Nephron (organoid): ENCODE measurements around the gene APLP2.

ENCODE experiments used
- H3K27ac Mint-ChIP-seq, 3 experiments: 2 replicates each; pipeline ENCODE4 v1.8.0; 2020; ENCODE audit warnings: mixed read lengths in 3 of 3, mild to moderate bottlenecking in 2 of 3, moderate library complexity in 1 of 3
- H3K27me3 Mint-ChIP-seq: 2 replicates; pipeline ENCODE4 v1.8.0; 2021; ENCODE audit warnings: low read depth, mild to moderate bottlenecking, moderate library complexity, mixed read lengths
- H3K36me3 Mint-ChIP-seq: 2 replicates; pipeline ENCODE4 v1.8.0; 2020; ENCODE audit warnings: low read depth, mixed read lengths
- H3K4me1 Mint-ChIP-seq: 2 replicates; pipeline ENCODE4 v1.8.0; 2020; ENCODE audit warnings: mixed read lengths
- H3K4me3 Mint-ChIP-seq, 3 experiments: 2 replicates each; pipeline ENCODE4 v1.8.0; 2020; ENCODE audit warnings: mild to moderate bottlenecking in 3 of 3, mixed read lengths in 3 of 3, moderate library complexity in 2 of 3
- H3K9me3 Mint-ChIP-seq: 2 replicates; pipeline ENCODE4 v1.8.0; 2020; ENCODE audit warnings: mixed read lengths
- CTCF ChIP-seq, 3 experiments: fragments of 200-600 bp; sonication (generic); IDR thresholded peaks; one replicate each; pipeline ENCODE4 v1.5.0; 2021; ENCODE audit warnings: antibody characterized with exemption in 3 of 3; ENCODE audit not compliant: unreplicated experiment in 3 of 3

Gene APLP2

GRCh38 chr11:130139401-130139800 lies 69.7 kb downstream of the APLP2 start:
- H3K9me3 Mint-ChIP-seq, result no peaks in the 10 kb centered on the region
- H3K4me1 Mint-ChIP-seq, result peaks cover 5% of the 10 kb centered on the region
- no peaks in the 10 kb centered on the region for H3K27me3 Mint-ChIP-seq
- no peak for TF ChIP-seq CTCF (IDR thresholded peaks at IDR 0.05; ENCODE audit: unreplicated experiment in 3 of 3)
- H3K36me3 Mint-ChIP-seq, result peaks cover 78% of the 10 kb centered on the region
- no peak overlapping the region for H3K27ac Mint-ChIP-seq
- no peak overlapping the region for H3K4me3 Mint-ChIP-seq

- Mint-ChIP-seq H3K36me3 (peaks cover 70% of the 10 kb centered on the region), H3K9me3 (no peaks in the 10 kb centered on the region), H3K27ac (no peak overlapping the region), H3K4me3 (no peak overlapping the region), H3K27me3 (no peaks in the 10 kb centered on the region), H3K4me1 (peaks cover 15% of the 10 kb centered on the region)
- TF ChIP-seq CTCF (IDR thresholded peaks at IDR 0.05; ENCODE audit: unreplicated experiment in 3 of 3), result no peak
Measured at GRCh38 chr11:130141561-130142341, 72.1 kb downstream of the APLP2 start.

GRCh38 chr11:130144141-130144540 lies 74.4 kb downstream of the APLP2 start:
- no peak for TF ChIP-seq CTCF (IDR thresholded peaks at IDR 0.05; ENCODE audit: unreplicated experiment in 3 of 3)
- Mint-ChIP-seq H3K36me3 (peaks cover 64% of the 10 kb centered on the region), H3K9me3 (no peaks in the 10 kb centered on the region), H3K4me3 (no peak overlapping the region), H3K27me3 (no peaks in the 10 kb centered on the region), H3K4me1 (peaks cover 15% of the 10 kb centered on the region), H3K27ac (peak overlapping the region in 2 of 3 experiments; percentile 46 to 68)

- Mint-ChIP-seq H3K4me1 (peaks cover 15% of the 10 kb centered on the region), H3K4me3 (no peak overlapping the region), H3K9me3 (no peaks in the 10 kb centered on the region), H3K27me3 (no peaks in the 10 kb centered on the region), H3K27ac (peak overlapping the region; percentile 44 to 68 (median 46)), H3K36me3 (peaks cover 57% of the 10 kb centered on the region)
- no peak for TF ChIP-seq CTCF (IDR thresholded peaks at IDR 0.05; ENCODE audit: unreplicated experiment in 3 of 3)
Measured at GRCh38 chr11:130144861-130145281, 75.2 kb downstream of the APLP2 start.

- H3K36me3 Mint-ChIP-seq, result peaks cover 57% of the 10 kb centered on the region
- H3K27ac Mint-ChIP-seq, result peak overlapping the region; percentile 44 to 68 (median 46)
- peaks cover 15% of the 10 kb centered on the region for H3K4me1 Mint-ChIP-seq
- no peak for TF ChIP-seq CTCF (IDR thresholded peaks at IDR 0.05; ENCODE audit: unreplicated experiment in 3 of 3)
- no peaks in the 10 kb centered on the region for H3K9me3 Mint-ChIP-seq
- H3K27me3 Mint-ChIP-seq, result no peaks in the 10 kb centered on the region
- H3K4me3 Mint-ChIP-seq, result no peak overlapping the region
Measured at GRCh38 chr11:130145311-130145812, 75.7 kb downstream of the APLP2 start.
